GM19328 (cell line): ENCODE measurements around the gene SFTPA1.
"Not testable (repeated sequence)": the region's sequence is repeated elsewhere in the genome, so short reads cannot be mapped to it uniquely, and the experiment has no call there.

Experiments used
- ATAC-seq: cut with Tn5 transposase; IDR thresholded peaks from one replicate; pipeline ENCODE4 v1.9.1; 2021; ENCODE audit warnings: mild to moderate bottlenecking, moderate library complexity; ENCODE audit not compliant: unreplicated experiment

Gene SFTPA1

DNA sequence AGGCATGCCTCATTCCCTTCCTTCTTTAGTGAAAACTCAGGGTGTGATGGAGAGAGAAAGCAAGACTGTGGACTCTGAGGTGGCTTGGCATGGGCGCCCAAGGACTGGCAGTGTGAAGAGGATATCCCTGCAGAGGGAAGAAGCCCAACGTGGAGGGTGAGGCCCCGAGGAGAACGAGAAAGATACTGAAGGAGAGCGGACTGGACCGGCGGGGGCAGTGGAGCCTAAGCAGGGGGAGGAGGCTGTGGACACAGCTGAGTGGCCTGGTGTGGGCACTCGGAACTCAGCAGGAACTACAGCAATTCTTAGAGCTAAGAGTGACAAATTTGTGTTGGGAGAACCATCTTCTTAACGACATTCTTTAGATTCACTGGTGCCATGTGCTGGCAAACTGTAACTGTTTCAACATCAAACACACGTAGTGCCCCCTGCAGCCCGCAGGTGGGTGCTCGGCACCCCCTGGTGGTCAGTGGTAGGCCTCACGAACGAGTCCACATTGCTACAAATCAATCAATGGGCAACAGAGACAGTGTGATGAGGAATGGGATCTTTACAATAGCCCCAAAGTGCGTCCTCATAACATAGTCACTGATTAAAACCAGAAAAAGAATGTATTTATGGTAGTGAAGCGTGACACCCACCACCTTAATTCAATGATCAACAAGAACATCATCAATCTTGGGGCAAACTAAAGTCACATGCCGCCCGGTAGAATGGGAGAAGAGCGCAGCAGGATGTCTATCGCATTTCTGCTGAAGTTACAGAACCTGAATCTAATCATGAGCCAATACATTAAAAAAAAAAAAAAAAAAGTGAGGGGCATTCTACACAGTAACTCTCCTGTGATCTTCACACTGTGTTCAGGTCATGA, 2.0 kb upstream of the SFTPA1 start:
- no peak for ATAC-seq

DNA sequence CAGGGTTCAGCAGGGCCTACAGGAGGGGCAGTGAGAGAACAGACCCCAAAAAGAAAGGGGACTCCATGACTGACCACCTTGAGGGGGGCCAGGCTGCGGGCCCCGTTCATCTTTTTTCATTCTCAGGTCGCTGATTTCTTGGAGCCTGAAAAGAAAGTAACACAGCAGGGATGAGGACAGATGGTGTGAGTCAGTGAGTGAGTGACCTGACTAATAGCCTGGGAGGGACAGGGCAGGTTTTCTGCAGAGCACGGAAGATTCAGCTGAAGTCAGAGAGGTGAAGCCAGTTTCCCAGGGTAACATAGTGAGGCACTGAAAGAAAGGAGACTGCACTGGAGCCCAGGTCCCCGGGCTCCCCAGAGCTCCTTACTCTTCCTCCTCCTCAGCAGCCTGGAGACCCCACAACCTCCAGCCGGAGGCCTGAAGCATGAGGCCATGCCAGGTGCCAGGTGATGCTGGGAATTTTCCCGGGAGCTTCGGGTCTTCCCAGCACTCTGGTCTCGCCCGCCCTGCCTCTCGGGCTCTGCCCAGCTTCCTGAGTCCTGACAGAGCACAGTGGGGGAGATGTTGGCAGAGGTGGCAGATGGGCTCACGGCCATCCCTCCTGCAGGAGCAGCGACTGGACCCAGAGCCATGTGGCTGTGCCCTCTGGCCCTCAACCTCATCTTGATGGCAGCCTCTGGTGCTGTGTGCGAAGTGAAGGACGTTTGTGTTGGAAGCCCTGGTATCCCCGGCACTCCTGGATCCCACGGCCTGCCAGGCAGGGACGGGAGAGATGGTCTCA, 646 bp downstream of the SFTPA1 start:
- ATAC-seq, result not testable (repeated sequence)

DNA sequence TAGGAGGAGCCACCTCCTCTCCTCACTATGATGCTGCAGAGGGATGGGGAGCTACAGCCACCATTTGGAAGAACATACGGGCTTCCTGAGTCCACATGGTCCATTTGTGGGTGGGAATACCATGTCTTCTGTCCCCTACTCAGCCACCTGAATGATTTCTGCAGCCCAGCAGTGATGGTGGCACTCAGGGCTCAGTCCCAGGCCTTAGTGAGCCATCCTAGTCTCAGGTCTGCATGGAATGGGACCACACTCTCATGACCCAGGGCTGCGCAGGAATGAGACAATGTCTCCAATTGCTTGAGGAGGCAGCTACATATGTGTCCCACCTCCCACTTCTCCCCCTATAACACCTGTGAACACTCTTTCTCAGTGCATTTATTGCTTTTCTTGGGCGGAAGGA, 4.8 kb downstream of the SFTPA1 start:
- no peak for ATAC-seq

DNA sequence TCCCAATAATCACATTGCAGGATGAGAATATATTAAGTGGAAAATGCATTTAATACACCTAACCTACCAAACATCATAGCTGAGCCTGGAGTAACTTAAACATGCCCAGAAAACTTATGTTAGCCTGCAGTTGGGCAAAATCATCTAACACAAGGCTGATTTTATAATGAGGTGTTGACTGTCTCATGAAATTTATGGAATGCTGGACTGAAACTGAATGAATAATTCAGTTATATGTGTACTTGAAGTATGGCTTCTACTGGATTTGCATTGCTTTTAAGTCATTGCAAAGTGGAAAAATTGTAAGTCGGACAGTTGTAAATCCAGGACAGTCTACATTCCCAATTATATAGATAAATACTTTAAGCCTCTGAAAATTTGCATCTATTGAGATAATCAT, 5.4 kb downstream of the SFTPA1 start:
- no peak for ATAC-seq

DNA sequence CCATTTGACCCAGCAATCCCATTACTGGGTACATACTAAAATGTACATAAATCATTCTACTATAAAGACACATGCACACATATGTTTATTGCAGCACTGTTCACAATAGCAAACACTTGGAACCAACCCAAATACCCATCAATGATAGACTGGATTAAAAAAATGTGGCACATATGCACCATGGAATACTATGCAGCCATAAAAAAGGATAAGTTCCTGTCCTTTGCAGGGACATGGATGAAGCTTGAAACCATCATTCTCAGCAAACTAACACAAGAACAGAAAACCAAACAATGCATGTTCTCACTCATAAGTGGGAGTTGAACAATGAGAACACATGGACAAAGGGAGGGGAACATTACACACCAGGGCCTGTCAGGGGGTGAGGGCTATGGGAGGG, 12.9 kb downstream of the SFTPA1 start:
- ATAC-seq, result not testable (repeated sequence)

DNA sequence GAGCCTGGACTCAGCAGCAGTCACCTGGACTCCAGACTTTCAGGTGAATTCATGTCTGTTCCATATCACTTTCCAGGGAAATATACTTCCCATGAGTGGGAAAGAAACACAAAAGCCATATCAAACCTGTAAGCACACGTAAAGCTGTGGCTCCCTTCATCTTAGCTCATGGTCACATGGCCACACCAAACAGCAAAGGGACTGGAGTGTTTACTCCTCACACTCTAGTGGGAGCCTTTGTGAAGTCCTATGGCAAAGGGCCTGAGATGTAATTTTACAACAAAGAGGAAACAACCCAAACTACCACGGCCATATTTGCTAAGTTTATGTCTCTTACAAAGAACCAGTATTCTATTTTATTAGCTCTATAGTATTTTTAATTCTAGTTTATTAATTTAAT, 16.3 kb downstream of the SFTPA1 start:
- ATAC-seq, result no peak

DNA sequence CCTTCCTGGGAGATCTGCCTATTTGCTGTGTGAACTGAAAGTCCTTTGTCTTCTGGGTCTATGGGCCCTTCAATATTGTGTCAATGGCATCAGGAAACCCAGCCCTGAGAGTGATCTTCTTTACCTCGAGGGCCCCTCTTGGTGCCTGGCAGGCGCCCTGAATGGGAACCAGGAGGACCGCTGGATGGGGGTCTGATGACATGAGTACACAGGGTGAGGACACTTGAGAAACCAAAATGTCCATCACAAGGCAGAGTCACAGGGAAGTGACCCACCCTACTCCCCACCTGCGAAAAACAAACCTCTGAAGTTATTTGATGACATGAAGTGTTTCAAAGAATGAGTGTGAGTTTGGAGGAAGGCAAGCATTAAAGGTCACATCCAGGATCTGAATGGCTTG, 17.3 kb downstream of the SFTPA1 start:
- no peak for ATAC-seq

DNA sequence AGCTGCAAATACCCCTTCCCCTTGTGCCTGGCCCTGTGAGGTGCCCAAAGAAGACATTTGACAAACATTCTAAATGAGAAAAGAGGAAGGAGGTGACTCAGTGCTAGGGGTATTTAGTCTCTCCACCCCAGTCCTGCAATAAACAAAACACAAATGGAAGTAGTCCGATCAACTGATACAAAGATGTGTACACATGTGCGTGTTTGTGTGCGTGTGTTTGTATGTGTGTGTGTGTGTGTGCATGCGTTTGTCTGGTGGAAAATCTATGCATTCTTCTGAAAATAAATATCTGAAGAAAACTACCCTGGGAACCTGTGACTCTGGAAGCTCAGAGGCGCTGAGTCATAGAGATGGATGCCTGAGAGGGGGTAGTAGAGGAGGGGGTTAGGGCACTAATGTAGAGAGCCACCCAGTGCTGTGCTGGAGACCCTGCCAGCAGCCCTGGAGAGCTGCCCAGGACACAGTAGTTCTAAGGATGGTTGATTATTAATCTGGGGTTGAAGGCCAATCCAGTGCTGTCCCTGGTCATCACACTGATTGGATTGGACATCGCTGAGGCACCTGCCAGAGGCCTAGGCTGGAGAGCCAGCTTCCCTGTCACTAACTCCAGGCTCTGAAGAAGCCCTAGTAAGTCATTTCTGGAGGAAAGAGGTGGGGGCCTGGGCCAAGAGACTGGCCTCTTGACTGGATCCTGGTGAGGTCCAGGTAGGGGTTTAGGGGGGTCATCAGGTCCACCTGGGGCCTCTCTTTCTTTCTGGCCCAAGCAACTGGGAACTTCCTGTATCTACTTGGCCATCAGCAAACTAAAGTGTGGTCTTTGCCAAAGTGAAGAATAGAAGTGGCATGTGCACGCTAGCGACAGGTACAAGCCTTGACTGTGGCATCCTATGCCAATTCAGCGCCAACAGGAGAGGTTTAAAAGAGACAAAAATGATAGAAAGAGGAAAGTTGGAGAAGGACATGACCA, 18.5 kb downstream of the SFTPA1 start:
- no peak for ATAC-seq

DNA sequence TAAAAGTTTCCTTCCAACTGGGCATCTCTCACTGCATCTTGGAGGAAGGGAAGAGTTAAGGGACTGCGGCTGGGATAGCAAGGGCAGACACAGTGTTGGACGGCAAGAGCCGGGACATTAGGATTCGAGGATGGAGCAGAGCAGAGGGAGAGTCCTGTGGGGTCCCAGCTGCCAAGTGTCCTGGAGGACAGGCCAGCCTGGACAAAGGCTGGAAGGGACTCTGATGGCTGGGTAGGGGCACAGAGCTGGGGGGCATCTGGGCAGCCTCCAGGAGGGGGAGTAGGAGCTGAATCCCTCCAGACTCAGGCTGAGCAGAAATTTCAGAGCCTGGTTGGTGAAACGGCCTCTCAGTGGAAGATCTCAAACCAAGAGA, 19.2 kb downstream of the SFTPA1 start:
- ATAC-seq, result no peak

DNA sequence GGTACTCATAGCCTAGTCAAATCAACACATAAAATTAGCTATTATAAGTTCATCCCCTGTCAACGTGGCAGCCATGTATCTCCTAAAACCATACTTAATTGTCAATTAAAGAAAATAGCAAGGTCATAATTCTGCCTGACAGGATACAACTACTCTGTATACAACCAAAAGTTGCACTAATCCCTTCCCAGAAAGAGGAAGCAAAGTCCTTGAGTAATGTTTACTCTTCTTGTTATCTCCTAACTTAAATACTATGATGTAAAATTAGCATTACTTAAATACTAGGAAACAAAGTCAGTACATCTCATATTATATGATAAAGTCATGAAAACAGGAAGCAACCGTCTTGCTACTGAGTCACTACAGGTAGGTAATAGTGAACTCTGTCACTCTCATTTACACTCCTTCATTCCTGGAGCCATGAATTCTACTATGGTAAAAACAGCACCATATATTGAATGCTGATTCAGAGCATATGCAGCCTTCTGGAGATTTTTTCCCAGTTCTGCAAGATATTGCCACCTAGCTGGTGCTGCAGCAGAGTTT, 26.0 kb downstream of the SFTPA1 start:
- ATAC-seq, result not testable (repeated sequence)

DNA sequence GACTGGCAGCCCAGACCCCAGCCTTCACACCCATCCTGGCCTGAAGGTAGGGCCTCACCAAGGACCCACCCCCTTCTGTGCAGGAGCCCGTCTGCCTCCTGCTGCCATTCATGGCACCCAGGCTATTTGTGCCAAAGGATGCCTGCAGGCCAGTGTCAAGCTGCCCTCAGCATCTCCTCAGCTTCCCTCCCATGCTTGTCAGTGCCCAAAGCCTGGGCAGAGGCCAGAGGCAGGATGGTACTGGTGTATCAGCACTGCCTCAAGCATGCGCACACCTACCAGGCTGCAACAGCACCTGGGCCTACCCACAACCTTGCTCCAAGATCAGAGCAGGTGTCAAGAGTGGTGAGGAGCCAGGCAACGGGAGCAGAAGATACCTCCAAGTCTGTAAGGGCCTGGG, 27.6 kb downstream of the SFTPA1 start:
- no peak for ATAC-seq

DNA sequence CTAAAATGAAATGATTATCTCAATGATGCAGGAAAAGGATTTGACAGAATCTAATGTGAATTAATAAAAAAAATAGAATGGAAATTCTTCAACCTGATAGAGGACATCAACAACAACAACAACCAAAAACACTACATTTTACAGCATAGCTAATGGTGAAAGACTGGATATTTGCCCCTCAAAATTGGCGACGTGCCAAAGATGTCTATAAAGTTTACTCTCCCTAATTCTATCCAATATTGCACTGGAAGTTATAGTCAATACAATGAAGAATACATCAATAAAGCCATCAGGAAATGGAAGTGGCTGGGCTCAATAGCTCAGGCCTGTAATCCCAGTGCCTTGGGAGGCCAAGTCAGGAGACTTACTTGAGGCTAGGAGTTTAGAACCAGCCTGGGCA, 42.0 kb downstream of the SFTPA1 start:
- not testable (repeated sequence) for ATAC-seq

DNA sequence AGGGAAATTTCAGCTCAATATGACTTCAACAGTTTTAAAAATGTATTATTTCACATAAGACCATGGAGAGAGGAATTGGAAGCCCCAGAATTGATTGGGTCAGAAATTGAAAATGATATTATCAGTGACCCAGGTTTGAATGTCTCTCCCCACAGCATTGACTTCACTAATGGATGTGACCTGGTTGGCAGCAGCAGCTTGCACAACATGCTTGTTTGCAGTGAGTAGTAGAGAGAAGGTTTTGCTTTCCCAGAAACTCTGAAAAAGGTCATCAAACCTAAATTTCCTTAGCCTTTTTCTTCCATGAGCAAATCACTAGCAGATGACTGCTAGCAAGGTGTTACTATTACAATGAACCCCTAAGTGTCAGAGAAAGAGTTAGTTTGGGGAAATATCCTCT, 52.5 kb downstream of the SFTPA1 start:
- not testable (repeated sequence) for ATAC-seq

DNA sequence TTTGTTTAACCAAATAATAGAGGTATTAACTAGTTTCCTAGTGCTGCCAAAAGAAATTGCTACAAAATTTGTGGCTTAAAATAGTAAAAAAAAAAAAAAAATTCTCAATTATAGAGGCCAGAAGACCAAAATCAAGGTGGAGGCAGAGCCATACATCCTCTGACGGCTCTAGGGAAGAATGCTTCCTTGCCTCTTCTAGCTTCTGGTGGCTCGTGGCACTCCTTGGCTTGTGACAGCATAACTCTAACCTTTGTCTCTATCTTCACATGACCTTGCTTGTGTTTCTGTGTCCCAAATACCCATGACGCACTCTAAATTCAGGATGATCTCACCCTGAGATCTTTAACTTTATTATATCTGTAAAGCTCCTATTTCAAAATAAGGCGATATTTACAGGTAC, 53.9 kb downstream of the SFTPA1 start:
- ATAC-seq, result not testable (repeated sequence)
